HepG2 (cell line): Measurements from ENCODE around the gene AARS1. TPM values are rescaled to one million over a fixed set of nuclear protein-coding genes. Genes with fewer than 3 reads are reported as not detected.
A peak's percentile ranks its signal among the peaks of the same experiment; 100 is the strongest.

Experiments
- AHDC1 ChIP-seq: sonication (generic); formaldehyde crosslinking; IDR thresholded peaks from 2 replicates; pipeline ENCODE4 v1.5.1; 2020; ENCODE audit warnings: mild to moderate bottlenecking, missing genetic modification reagents, borderline replicate concordance
- BCL6 ChIP-seq: IDR thresholded peaks from 2 replicates; pipeline ENCODE4 v1.6.1; 2016; ENCODE audit warnings: missing genetic modification reagents, missing compliant biosample characterization
- ISL2 ChIP-seq: sonication (generic); formaldehyde crosslinking; IDR thresholded peaks from 2 replicates; pipeline ENCODE4 v1.5.0; 2020; ENCODE audit warnings: missing genetic modification reagents
- MAZ ChIP-seq, 2 experiments: sonication (generic) in 1 of 2; formaldehyde crosslinking in 1 of 2; IDR thresholded peaks; 2 replicates each; pipeline versions ENCODE4 v1.5.0 to v1.6.1; 2012 to 2020; ENCODE audit warnings: low read depth in 2 of 2, mild to moderate bottlenecking in 2 of 2, borderline replicate concordance in 1 of 2, improper control_type of control experiment in 1 of 2, low read length in 1 of 2, missing genetic modification reagents in 1 of 2, moderate library complexity in 1 of 2
- SNAPC4 ChIP-seq: sonication (generic); formaldehyde crosslinking; IDR thresholded peaks from 2 replicates; pipeline ENCODE4 v1.4.0; 2020; ENCODE audit warnings: mild to moderate bottlenecking, missing genetic modification reagents
- U2AF1 ChIP-seq: fragments of 200-400 bp; formaldehyde crosslinking; optimal IDR thresholded peaks from 2 replicates; pipeline ENCODE3; 2017; ENCODE audit warnings: mild to moderate bottlenecking, low read depth, low read length
- ZNF816 ChIP-seq: sonication (generic); formaldehyde crosslinking; IDR thresholded peaks from 2 replicates; pipeline ENCODE4 v1.8.0; 2022; ENCODE audit warnings: missing genetic modification reagents, mild to moderate bottlenecking, borderline replicate concordance
- ZNF883 ChIP-seq: sonication (generic); formaldehyde crosslinking; IDR thresholded peaks from 2 replicates; pipeline ENCODE4 v1.5.1; 2020; ENCODE audit warnings: mild to moderate bottlenecking, missing genetic modification reagents; ENCODE audit errors: not compliant biosample characterization
- polyA plus RNA-seq, 8 experiments: library from polyadenylated mRNA; depleted of rRNA in 3 of 8; stranded (reverse) in 7 of 8; unstranded in 1 of 8; fragments of >200 nt; fragmentation: Illumina TruSeq in 4 of 8; extraction: Trizol in 4 of 8; gene quantifications; 2 replicates each; pipeline versions ENCODE4 v1.2.1 to v1.2.3, GENCODE V29; 2011 to 2016; ENCODE audit warnings: low read depth in 4 of 8, missing spikeins in 1 of 8, mixed read lengths in 1 of 8; ENCODE audit not compliant: insufficient read depth in 1 of 8
- total RNA-seq, 5 experiments: library from RNA; depleted of rRNA; stranded (reverse); fragments of >200 nt; fragmentation: Illumina TruSeq; extraction: Trizol; gene quantifications; 2 replicates each; pipeline ENCODE4 v1.2.3, GENCODE V29; 2016; ENCODE audit warnings: low read depth in 1 of 5
- TF ChIP-seq, protein P1 (sequence below): sonication (generic); formaldehyde crosslinking; IDR thresholded peaks from 2 replicates; pipeline ENCODE4 v1.8.0; 2022; ENCODE audit warnings: low read depth, missing genetic modification reagents

AARS1 gene
- total and polyA plus RNA-seq, 2 of the 13 experiments (the other 11 are each of a cell fraction or from before 2014, with no cell fraction given): 107 to 132 TPM

- peak; percentile 28; the same call in 1 of the 2 replicates for TF ChIP-seq SNAPC4 (CRISPR knock-in tag)
- TF ChIP-seq BCL6: peak; percentile 72; the same call in 1 of the 2 replicates
- peak; percentile 44; the same call in 1 of the 2 replicates for TF ChIP-seq AHDC1 (CRISPR knock-in tag)
- peak; percentile 86 for TF ChIP-seq ISL2 (CRISPR knock-in tag)
- peak; percentile 87 for TF ChIP-seq MAZ (IDR thresholded peaks at IDR 0.05; ENCODE audit: borderline replicate concordance, low read depth, low read length)
- peak; percentile 82 for TF ChIP-seq MAZ (CRISPR knock-in tag; IDR thresholded peaks at IDR 0.05; ENCODE audit: low read depth)
- TF ChIP-seq ZNF883 (CRISPR knock-in tag): peak; percentile 80
- TF ChIP-seq, protein P1, sequence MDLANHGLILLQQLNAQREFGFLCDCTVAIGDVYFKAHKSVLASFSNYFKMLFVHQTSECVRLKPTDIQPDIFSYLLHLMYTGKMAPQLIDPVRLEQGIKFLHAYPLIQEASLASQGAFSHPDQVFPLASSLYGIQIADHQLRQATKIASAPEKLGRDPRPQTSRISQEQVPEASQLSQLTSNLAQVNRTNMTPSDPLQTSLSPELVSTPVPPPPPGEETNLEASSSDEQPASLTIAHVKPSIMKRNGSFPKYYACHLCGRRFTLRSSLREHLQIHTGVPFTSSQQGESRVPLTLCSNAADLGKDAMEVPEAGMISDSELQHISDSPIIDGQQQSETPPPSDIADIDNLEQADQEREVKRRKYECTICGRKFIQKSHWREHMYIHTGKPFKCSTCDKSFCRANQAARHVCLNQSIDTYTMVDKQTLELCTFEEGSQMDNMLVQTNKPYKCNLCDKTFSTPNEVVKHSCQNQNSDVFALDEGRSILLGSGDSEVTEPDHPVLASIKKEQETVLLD (CRISPR knock-in tag): peak; percentile 92
- TF ChIP-seq ZNF816 (CRISPR knock-in tag): peak; percentile 97; the same call in 1 of the 2 replicates
- peak; percentile 70 for TF ChIP-seq U2AF1
Observed at GRCh38 chr16:70251629-70252354, 37.5 kb downstream of the AARS1 start, which contains the start of gene EXOSC6 (continued).
